ENCODE results near the gene ZNF771.
A peak's percentile ranks its signal among the peaks of the same experiment; 100 is the strongest.

ZNF771 gene

GRCh38 chr16:30398661-30399434 lies 8.6 kb upstream of the ZNF771 start:
- no peak for DNase-seq (ENCODE audit: low spot score)

- DNase-seq (ENCODE audit: low spot score): no peak
Observed at GRCh38 chr16:30399435-30400186, 7.8 kb upstream of the ZNF771 start.

- DNase-seq (ENCODE audit: low spot score): no peak
Observed at GRCh38 chr16:30401768-30402425, 5.5 kb upstream of the ZNF771 start.

GRCh38 chr16:30406795-30407101 lies 658 bp upstream of the ZNF771 start:
- DNase-seq (ENCODE audit: low spot score): no peak

GRCh38 chr16:30407804-30408534 lies 563 bp downstream of the ZNF771 start:
- peak; percentile 28 for DNase-seq (ENCODE audit: low spot score)

- peak; percentile 89 for DNase-seq (ENCODE audit: low spot score)
Observed at GRCh38 chr16:30409125-30410060, 2.0 kb downstream of the ZNF771 start.

DNA sequence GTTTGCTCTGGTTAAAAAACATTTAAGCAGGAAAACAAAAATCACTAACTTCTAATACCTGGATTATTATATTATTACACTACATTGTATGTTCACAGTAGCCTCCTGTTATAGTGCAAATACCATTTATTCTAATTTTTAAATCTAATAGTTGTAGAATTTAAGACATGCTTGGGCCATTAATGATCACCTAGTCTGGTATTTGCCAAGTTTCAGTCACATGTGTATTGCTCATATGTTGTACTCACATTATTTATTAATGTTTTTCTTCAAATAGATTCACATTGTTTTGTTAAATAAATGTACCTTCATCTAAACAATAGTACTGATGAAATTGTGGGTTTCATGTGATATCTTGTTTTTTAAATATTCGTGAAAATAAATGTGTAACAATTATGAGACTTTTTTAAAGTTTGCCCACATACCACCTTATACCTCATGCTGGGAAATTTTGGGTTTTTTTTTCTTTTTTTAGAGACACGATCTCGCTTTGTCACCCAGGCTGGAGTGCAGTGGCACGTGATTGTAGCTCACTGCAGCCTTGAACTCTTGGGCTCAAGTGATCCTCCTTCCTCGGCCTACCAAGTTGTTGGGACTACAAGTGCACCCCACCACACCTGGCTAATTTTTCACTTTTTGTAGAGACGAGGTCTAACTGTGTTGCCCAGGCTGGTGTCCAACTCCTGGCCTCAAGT lies 5.9 kb downstream of the ZNF771 start:
- DNase-seq (ENCODE audit: low spot score): no peak

- DNase-seq (ENCODE audit: low spot score): no peak
Observed at GRCh38 chr16:30414159-30414558, 6.8 kb downstream of the ZNF771 start.

DNA sequence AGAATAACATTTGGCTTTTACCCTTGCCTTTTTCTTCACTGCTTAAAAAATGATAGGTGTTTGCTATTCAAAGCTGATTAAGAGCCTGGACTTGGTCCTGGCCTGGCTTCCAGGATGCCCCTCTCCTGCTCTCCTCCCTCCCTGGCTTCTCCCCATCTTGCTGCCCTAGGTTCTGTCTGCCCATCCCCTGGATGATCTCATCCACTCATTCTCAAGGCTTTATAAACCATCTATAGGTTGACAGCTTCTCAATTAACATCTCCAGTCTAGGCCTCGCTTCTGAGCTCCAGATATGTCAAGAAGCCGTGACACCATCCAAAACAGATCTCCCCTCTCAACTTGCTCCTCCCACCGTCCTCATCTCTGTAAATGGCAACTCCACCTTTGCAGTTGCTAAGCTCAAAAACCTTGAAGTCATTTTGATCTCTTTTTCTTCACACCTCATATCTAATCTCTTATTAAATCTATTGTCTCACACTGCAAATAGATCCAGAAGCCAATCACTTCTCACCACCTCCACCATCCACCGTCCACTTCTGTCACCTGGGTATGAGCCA lies 8.7 kb downstream of the ZNF771 start:
- no peak for DNase-seq (ENCODE audit: low spot score)

DNA sequence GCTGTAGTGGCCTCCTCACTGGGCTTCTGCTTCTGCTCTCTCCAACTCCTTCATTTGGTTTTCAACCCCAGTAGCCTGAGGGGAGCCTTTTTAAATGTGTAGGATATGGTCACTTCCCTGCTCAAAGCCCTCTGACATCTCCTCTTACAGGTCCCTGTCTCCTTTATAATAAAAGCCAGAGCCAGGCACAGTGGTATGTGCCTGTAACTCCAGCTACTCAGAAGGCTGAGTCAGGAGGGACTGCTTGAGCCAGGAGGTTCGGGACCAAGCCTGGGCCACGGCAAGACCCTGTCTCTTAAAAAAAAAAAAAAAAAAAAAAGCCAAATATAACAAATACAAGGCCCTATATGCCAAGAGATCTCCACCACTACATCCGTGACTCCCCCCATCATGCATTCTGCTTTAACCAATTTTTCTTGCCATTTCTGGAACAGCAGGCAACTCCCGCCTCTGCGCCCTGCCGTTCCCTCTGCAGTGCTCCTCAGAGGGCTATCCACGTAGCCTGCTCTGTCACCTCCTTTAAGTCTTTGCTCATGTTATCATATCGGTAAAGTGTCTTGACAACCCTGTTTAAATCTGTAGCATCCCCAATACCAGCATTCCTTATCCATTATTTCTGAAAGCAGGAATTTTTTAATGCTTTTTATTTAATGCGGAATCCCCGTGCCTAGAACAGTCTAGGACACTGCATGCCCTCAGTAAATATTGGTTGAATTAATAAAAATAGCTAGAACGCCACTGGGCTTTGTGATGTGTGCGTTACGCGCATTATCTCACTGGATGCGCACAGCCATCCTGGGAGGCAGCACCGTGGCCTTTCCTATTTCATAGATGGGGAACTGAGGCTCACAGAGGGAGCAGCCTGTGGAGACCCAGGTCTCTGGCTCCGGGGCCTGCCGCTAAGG lies 9.5 kb downstream of the ZNF771 start:
- DNase-seq (ENCODE audit: low spot score): peak; percentile 24

GRCh38 chr16:30417529-30418349 lies 10.3 kb downstream of the ZNF771 start:
- DNase-seq (ENCODE audit: low spot score): peak; percentile 89

DNA sequence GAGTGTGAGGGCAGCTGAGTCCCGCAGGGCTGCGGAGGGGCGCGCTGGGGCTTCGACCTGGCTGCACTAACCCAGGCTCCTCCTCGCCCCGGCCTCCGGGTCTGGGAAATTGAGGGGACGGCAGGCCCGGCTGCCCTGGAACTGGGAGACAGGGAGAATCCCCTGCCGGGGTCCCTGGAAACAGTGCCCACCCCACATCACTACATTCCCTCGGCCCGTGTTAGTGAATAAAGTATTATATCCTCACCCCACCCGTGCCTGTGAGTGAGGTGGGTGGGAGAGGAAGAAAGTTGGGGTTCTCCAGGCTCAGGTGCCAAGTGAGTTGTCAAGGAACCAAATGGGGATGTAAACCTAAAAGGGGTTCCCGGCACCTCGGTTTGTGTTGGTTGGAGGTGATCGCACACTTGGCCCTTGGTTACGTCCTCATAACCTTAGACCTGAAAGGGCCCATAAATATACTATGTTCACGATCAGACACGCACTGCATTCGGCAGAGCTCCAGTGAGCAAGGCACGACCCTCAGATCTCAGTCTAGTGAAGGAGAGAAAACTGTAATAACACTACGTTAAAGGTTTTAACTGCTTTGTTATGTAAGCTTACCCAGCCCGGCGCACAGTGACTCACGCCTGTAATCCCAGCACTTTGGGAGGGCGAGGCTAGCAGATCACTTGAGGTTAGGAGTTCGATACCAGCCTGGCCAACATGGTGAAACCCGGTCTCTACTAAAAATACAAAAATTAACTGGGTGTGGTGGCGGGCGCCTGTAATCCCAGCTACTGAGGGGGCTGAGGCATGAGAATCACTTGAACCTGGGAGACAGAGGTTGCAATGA lies 11.2 kb downstream of the ZNF771 start:
- no peak for DNase-seq (ENCODE audit: low spot score)

DNA sequence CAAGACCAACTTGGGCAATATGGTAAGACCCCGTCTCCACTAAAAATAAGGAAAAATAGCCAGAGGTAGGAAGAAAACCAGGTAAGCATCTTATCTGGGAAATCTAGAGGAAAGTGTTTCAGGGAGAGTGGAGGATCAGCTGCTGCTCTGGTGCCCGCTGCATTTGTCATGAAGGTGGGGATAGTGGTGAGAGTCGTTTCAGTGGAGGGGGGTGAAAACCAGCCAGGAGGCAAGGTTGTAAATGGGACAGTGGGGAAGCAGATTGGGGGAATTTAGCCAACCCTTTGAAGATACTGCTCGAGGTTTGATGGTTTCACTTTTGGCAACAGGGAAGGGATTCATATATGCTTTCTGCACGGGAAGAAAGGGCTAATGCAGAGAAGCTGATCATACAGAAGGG lies 13.6 kb downstream of the ZNF771 start:
- DNase-seq (ENCODE audit: low spot score): no peak

- DNase-seq (ENCODE audit: low spot score): no peak
Observed at GRCh38 chr16:30428055-30428454, 20.6 kb downstream of the ZNF771 start.

GRCh38 chr16:30429418-30429677 lies 21.9 kb downstream of the ZNF771 start:
- no peak for DNase-seq (ENCODE audit: low spot score)

DNA sequence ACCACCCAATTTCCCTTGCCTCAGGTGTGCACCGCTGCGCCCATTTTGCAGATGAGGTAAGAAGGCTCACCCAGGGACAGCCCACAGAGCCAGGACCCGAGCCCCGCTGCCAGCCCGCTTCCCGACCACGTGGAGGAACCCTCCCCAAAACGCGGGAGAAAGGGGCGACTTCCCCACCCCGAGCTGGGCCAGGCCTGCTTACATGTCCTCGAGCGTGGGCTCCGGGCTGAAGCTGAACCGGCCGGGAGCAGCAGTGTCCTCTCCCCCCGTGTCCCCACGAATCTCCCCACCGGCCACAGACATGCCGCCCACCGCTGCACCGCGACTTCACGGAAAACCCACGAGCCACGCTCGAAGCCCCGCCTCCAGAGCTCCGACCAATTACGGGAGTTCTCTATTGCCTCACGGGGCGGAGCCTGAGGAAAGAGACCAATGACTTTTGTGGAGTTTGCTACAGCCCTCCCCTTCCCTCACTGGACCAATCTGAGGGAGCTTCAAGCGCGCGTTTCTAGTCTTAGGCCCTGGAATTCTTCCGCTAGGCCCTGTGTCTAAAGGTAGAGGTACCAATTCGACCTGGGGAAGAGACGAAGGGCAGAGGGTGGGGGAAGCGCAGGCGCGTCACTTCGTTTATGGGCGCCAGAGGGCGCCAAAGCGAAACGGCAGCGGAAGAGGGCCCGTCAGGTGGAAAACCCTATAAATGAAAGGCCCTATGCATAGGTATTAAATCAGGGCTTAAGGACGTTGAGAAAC lies 22.4 kb downstream of the ZNF771 start, which contains the start of gene DCTPP1:
TSS of gene DCTPP1 (minus strand) at position 353 of the 750 bp plus-strand sequence. CDS start at position 303, 50 bp downstream.
- DNase-seq (ENCODE audit: low spot score): peak; percentile 98

DNA sequence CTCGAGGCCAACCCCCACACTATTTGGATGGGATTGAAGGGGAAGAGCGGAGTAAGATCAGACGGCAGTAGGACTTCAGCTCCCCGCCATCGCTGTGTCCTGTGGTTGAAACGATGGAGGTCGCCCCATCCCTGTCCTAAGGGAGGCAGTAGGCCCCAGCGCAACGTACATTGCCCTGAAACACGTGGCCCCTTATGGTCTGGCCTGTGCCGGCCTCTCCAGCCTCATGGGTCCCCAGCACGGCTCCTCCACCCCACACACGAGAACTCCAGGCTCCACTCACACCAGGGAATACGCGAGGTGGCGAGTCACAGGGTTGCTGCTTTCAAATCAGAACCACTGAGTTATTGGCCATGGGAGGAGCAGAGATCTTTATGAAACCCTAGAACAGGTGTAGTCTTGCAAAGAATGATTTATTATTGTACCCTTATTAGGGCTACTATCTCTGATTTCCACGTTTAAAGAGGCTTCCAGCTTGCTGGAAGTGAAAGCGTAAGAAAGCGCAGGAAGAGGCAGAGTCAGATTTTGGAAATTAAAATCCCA lies 23.1 kb downstream of the ZNF771 start:
- no peak for DNase-seq (ENCODE audit: low spot score)
